Colonic mucosa (tissue), 4 donors: ENCODE results near the gene ANKFY1. TPM values are rescaled to one million over a fixed set of nuclear protein-coding genes. Genes with fewer than 3 reads are reported as not detected.

Source experiments
- DNase-seq: peaks from one replicate; pipeline ENCODE4 v3.0.0-alpha.2; 2020
- H3K27ac ChIP-seq: fragments of 200-600 bp; one replicate; pipeline ENCODE4 v1.8.0; 2021
- H3K27me3 ChIP-seq: fragments of 200-600 bp; one replicate; pipeline ENCODE4 v1.8.0; 2021
- H3K36me3 ChIP-seq: fragments of 200-600 bp; one replicate; pipeline ENCODE4 v1.8.0; 2021
- H3K4me1 ChIP-seq: fragments of 200-600 bp; one replicate; pipeline ENCODE4 v1.8.0; 2021; ENCODE audit warnings: mild to moderate bottlenecking
- H3K4me3 ChIP-seq: fragments of 200-600 bp; one replicate; pipeline ENCODE4 v1.8.0; 2021
- H3K9ac ChIP-seq, 2 donors: one replicate each; pipeline ENCODE4 v1.7.0; 2013; ENCODE audit warnings: control low read depth in 2 of 2, low read depth in 2 of 2, low read length in 2 of 2
- H3K9me3 ChIP-seq: fragments of 200-600 bp; one replicate; pipeline ENCODE4 v1.8.0; 2021
- CTCF ChIP-seq: fragments of 200-600 bp; IDR thresholded peaks from one replicate; pipeline ENCODE4 v1.8.0; 2022; ENCODE audit warnings: antibody characterized with exemption, mild to moderate bottlenecking
- intact Hi-C: fragments of 100-400 bp; cut with DNase I; formaldehyde crosslinking; loops from one replicate; pipeline ENCODE4 v1.14.1; 2022
- total RNA-seq, 2 donors: library from RNA; stranded (reverse); fragmentation: NEBNext Ultra II Directional in 1 of 2; extraction: Animal tissue kit (Norgen Biotek cat#: 25700) in 1 of 2; gene quantifications; one replicate each; pipeline ENCODE4 v1.2.1, GENCODE V29; 2021
- donor health status: healthy.
- donor health status: DM: no; HTN: no; CAD: no.
- donor health status: DM: no; HTN: no; CAD: no.

Gene ANKFY1
- total RNA-seq, 2 donors from 2014 or later: 43.8 to 51.8 TPM

GRCh38 chr17:4204190-4204589 is 59.6 kb downstream of the ANKFY1 start:
- peak overlapping the region; percentile 32 for H3K27ac ChIP-seq
- DNase-seq: no peak
- no peaks in the 10 kb centered on the region for H3K4me1 ChIP-seq
- intact Hi-C loops: no loop called here
- peaks cover 20% of the 10 kb centered on the region for H3K36me3 ChIP-seq
- no peak overlapping the region for H3K4me3 ChIP-seq
- H3K27me3 ChIP-seq: no peaks in the 10 kb centered on the region
- H3K9me3 ChIP-seq: no peaks in the 10 kb centered on the region
- H3K9ac ChIP-seq: no peak overlapping the region
- no peak for TF ChIP-seq CTCF

- no peak for DNase-seq
- Histone ChIP-seq H3K27me3 (no peaks in the 10 kb centered on the region), H3K36me3 (peaks cover 4% of the 10 kb centered on the region), H3K27ac (no peak overlapping the region), H3K9me3 (no peaks in the 10 kb centered on the region), H3K9ac (no peak overlapping the region), H3K4me3 (no peak overlapping the region), H3K4me1 (no peaks in the 10 kb centered on the region)
- no peak for TF ChIP-seq CTCF
- intact Hi-C loops: no loop called here
Measured at GRCh38 chr17:4201226-4201625, 62.6 kb downstream of the ANKFY1 start.

- Histone ChIP-seq H3K9ac (no peak overlapping the region), H3K36me3 (peaks cover 4% of the 10 kb centered on the region), H3K4me1 (no peaks in the 10 kb centered on the region), H3K27ac (no peak overlapping the region), H3K4me3 (no peak overlapping the region), H3K9me3 (no peaks in the 10 kb centered on the region), H3K27me3 (no peaks in the 10 kb centered on the region)
- intact Hi-C loops: loop anchor here (5.0 kb wide), 1 partner anchor 212 kb away; no protein-coding TSS in a partner anchor
- DNase-seq: no peak
- TF ChIP-seq CTCF: peak; percentile 66
Measured at GRCh38 chr17:4199818-4200402, 63.9 kb downstream of the ANKFY1 start.

GRCh38 chr17:4198995-4199394 is 64.8 kb downstream of the ANKFY1 start:
- Histone ChIP-seq H3K4me1 (no peaks in the 10 kb centered on the region), H3K4me3 (no peak overlapping the region), H3K36me3 (peaks cover 4% of the 10 kb centered on the region), H3K27me3 (no peaks in the 10 kb centered on the region), H3K27ac (no peak overlapping the region), H3K9me3 (no peaks in the 10 kb centered on the region), H3K9ac (no peak overlapping the region)
- no peak for TF ChIP-seq CTCF
- intact Hi-C loops: loop anchor here (5.0 kb wide), 1 partner anchor 213 kb away; no protein-coding TSS in a partner anchor
- no peak for DNase-seq

GRCh38 chr17:4195306-4195705 is 68.5 kb downstream of the ANKFY1 start:
- no peak for DNase-seq

More at GRCh38 chr17:4195306-4195705, 68.5 kb downstream of the ANKFY1 start:
- intact Hi-C loops: loop anchor here (5.0 kb wide), 1 partner anchor 217 kb away; no protein-coding TSS in a partner anchor
- Histone ChIP-seq H3K4me3 (no peak overlapping the region), H3K27ac (no peak overlapping the region), H3K9ac (no peak overlapping the region), H3K9me3 (no peaks in the 10 kb centered on the region), H3K4me1 (no peaks in the 10 kb centered on the region), H3K27me3 (no peaks in the 10 kb centered on the region), H3K36me3 (peaks cover 4% of the 10 kb centered on the region)
- no peak for TF ChIP-seq CTCF
